ENCODE data around the gene DNLZ. TPM values are rescaled to one million over a fixed set of nuclear protein-coding genes. Genes with fewer than 3 reads are reported as not detected.

Gene DNLZ
- total and polyA plus RNA-seq, 9 of the 15 experiments (the other 6 are each of a cell fraction or from before 2014, with no cell fraction given): 0.17 to 44.6 (median 3.4) TPM

- no peak for TF ChIP-seq FOXA3 (CRISPR knock-in tag; conservative IDR thresholded peaks at IDR 0.05 in 1 of 2, IDR thresholded peaks at IDR 0.05 in 1 of 2)
- TF ChIP-seq GATA2 (CRISPR knock-in tag; IDR thresholded peaks at IDR 0.05): no peak
- peak; percentile 64; the same call in 1 of the 2 replicates for TF ChIP-seq RBFOX2 (IDR thresholded peaks at IDR 0.05; ENCODE audit: low read depth, low read length)
- TF ChIP-seq ZFP30 (CRISPR knock-in tag; IDR thresholded peaks at IDR 0.05; ENCODE audit: borderline replicate concordance): no peak
- peak; percentile 66; the same call in 1 of the 2 replicates for TF ChIP-seq POLR2G (IDR thresholded peaks at IDR 0.05; ENCODE audit: low read depth, low read length)
Measured at GRCh38 chr9:136345281-136346156, 18.0 kb downstream of the DNLZ start (continued).

- Histone ChIP-seq H3K79me2 (ENCODE audit: control insufficient read depth, insufficient read depth, low read length) (no peaks in the 10 kb centered on the region), H3K4me3 (no peak overlapping the region), H2AFZ (ENCODE audit: low read depth, low read length) (no peak overlapping the region), H3K9me3 (replicated peaks; ENCODE audit: control insufficient read depth, insufficient read depth, low read depth, low read length) (no peaks in the 10 kb centered on the region), H3K36me3 (ENCODE audit: control insufficient read depth, insufficient read depth, low read length) (peaks cover 4% of the 10 kb centered on the region; the same call in 1 of the 3 replicates), H3K27ac (ENCODE audit: extremely low read depth, low read depth, low read length) (no peak overlapping the region), H3K9ac (ENCODE audit: insufficient read depth in 1 of 2, low read depth in 2 of 2, low read length in 2 of 2) (peak overlapping the region in 1 of 2 experiments; percentile 91; a peak in 2 of 4 replicates), H3K9me1 (ENCODE audit: control insufficient read depth, insufficient read depth, low read length) (peaks cover 6% of the 10 kb centered on the region), H3K4me1 (replicated peaks in 1 of 2; ENCODE audit: control insufficient read depth in 2 of 2, insufficient read depth in 2 of 2, low read length in 2 of 2) (peaks cover 19 to 97% of the 10 kb centered on the region in 2 experiments), H3K27me3 (ENCODE audit: control insufficient read depth in 2 of 2, insufficient read depth in 2 of 2, low read length in 2 of 2) (no peaks in the 10 kb centered on the region), H3K4me2 (ENCODE audit: insufficient read depth, low read length) (no peak overlapping the region), H4K20me1 (replicated peaks; ENCODE audit: control insufficient read depth, insufficient read depth, low read length) (no peaks in the 10 kb centered on the region)
- POLR2A ChIA-PET: interaction anchor here (1.3 to 1.5 kb wide), 2 partner anchors 45 to 65 kb away, joined by 6 read pairs; partner anchors contain the start of genes ENTR1 and PMPCA
- CTCF ChIA-PET (ENCODE audit: low intra/inter-chr PET ratio): interaction anchor here (0.9 to 1.8 kb wide), 2 partner anchors 19 to 55 kb away, joined by 4 to 7 read pairs; partner anchors contain the start of gene SNAPC4
- no peak for DNase-seq (ENCODE audit: extremely low read depth in 1 of 4, low spot score in 3 of 4)
- TSS peak; percentile 25 for BruUV-seq (replicated peaks)
- in situ Hi-C loops (cut with MboI) (loop anchor here (25.0 kb wide), 1 partner anchor 293 kb away; no protein-coding TSS in a partner anchor), intact Hi-C loops (cut with micrococcal nuclease) (no loop called here)
- 72% methylated on average over 18 of the region's 21 CpGs for WGBS (ENCODE audit: insufficient coverage, low coverage, missing lambda C conversion rate)
- ATAC-seq: no peak
- no peak for FAIRE-seq
- 0 out of 2 replicates have a peak, but pooled peaks have one; percentile 53 for TF ChIP-seq PTBP1 (IDR thresholded peaks at IDR 0.05; ENCODE audit: low read depth, low read length)
- no peak for TF ChIP-seq SRF (CRISPR knock-in tag; IDR thresholded peaks at IDR 0.05)
- no peak for TF ChIP-seq XRCC3 (IDR thresholded peaks at IDR 0.05)
- peak; percentile 71 for TF ChIP-seq BCOR (IDR thresholded peaks at IDR 0.05)
- no peak for TF ChIP-seq GABPA (tag; conservative IDR thresholded peaks at IDR 0.05; ENCODE audit: low read depth)
- no peak for TF ChIP-seq ZNF445 (CRISPR knock-in tag; IDR thresholded peaks at IDR 0.05; ENCODE audit: low read depth)
- TF ChIP-seq ZNF584 (CRISPR knock-in tag; IDR thresholded peaks at IDR 0.05; ENCODE audit: low read depth): no peak
- no peak for TF ChIP-seq ZNF766 (CRISPR knock-in tag; conservative IDR thresholded peaks at IDR 0.05)
- TF ChIP-seq POLR2G (IDR thresholded peaks at IDR 0.05; ENCODE audit: low read depth, low read length): peak; percentile 12; the same call in 1 of the 2 replicates
- no peak for TF ChIP-seq TAL1 (IDR thresholded peaks at IDR 0.05)
- TF ChIP-seq SMARCA5 (IDR thresholded peaks at IDR 0.05): 0 out of 2 replicates have a peak, but pooled peaks have one; percentile 29
- no peak for TF ChIP-seq THRAP3 (IDR thresholded peaks at IDR 0.05; ENCODE audit: borderline replicate concordance)
Measured at GRCh38 chr9:136344544-136345280, 18.8 kb downstream of the DNLZ start.

Measured in K562 (cell line).